Measurements from ENCODE around the gene SDR42E2. TPM values are rescaled to one million over a fixed set of nuclear protein-coding genes. Genes with fewer than 3 reads are reported as not detected.
A peak's percentile ranks its signal among the peaks of the same experiment; 100 is the strongest.

Gene SDR42E2
- total and polyA plus RNA-seq, 10 donors: 0.09 to 0.24 (median 0.14) TPM; not detected in 5

- WGBS, 5 donors: 55 to 78% (median 74%) methylated on average over 10 of the region's 10 CpGs
- peaks cover 0 to 5% (median 0%) of the 10 kb centered on the region in 8 donors for H3K9me3 ChIP-seq
- no peak for DNase-seq
- TF ChIP-seq POLR2A (IDR thresholded peaks at IDR 0.05): no peak
- TF ChIP-seq CTCF (IDR thresholded peaks at IDR 0.05 in 8 of 11, conservative IDR thresholded peaks at IDR 0.05 in 3 of 11): no peak
- no peak for TF ChIP-seq POLR2AphosphoS5 (IDR thresholded peaks at IDR 0.05)
- H3K4me1 ChIP-seq: peaks cover 13 to 64% (median 35%) of the 10 kb centered on the region in 6 donors
- no peaks in the 10 kb centered on the region for H3K27me3 ChIP-seq (replicated peaks in 1 of 7)
- intact Hi-C loops (cut with DNase I; ENCODE audit: low total_unique reads): loop anchor here (5.0 kb wide), 1 partner anchor 89 kb away; the partner anchor contains the start of gene POLR3E
- peaks cover 0 to 27% (median 4%) of the 10 kb centered on the region in 6 donors for H3K36me3 ChIP-seq
- peak overlapping the region; percentile 71 to 100 (median 97) for H3K4me3 ChIP-seq
- H3K27ac ChIP-seq: peak overlapping the region in 7 of 8 donors; percentile 67 to 93 (median 88)
Observed at GRCh38 chr16:22207715-22208360, 45.5 kb downstream of the SDR42E2 start.

GRCh38 chr16:22210285-22210684 is 48.0 kb downstream of the SDR42E2 start:
- DNase-seq: no peak
- no peaks in the 10 kb centered on the region for H3K27me3 ChIP-seq (replicated peaks in 1 of 7)
- H3K4me3 ChIP-seq: no peak overlapping the region
- intact Hi-C loops (cut with DNase I; ENCODE audit: low total_unique reads): no loop called here
- no peak overlapping the region for H3K27ac ChIP-seq
- TF ChIP-seq POLR2A (IDR thresholded peaks at IDR 0.05) (no peak), POLR2AphosphoS5 (IDR thresholded peaks at IDR 0.05) (no peak), CTCF (IDR thresholded peaks at IDR 0.05 in 8 of 11, conservative IDR thresholded peaks at IDR 0.05 in 3 of 11) (no peak)
- peaks cover 0 to 5% (median 0%) of the 10 kb centered on the region in 8 donors for H3K9me3 ChIP-seq
- peaks cover 0 to 50% (median 5%) of the 10 kb centered on the region in 6 donors for H3K36me3 ChIP-seq
- WGBS, 5 donors: 89 to 96% (median 93%) methylated on average over 6 of the region's 6 CpGs
- peaks cover 13 to 57% (median 31%) of the 10 kb centered on the region in 6 donors for H3K4me1 ChIP-seq

GRCh38 chr16:22210854-22211253 is 48.5 kb downstream of the SDR42E2 start:
- H3K4me1 ChIP-seq: peaks cover 13 to 54% (median 26%) of the 10 kb centered on the region in 6 donors
- H3K9me3 ChIP-seq: peaks cover 0 to 5% (median 0%) of the 10 kb centered on the region in 8 donors
- no peak overlapping the region for H3K27ac ChIP-seq
- H3K36me3 ChIP-seq: peaks cover 0 to 54% (median 5%) of the 10 kb centered on the region in 6 donors
- TF ChIP-seq POLR2AphosphoS5 (IDR thresholded peaks at IDR 0.05) (no peak), CTCF (IDR thresholded peaks at IDR 0.05 in 8 of 11, conservative IDR thresholded peaks at IDR 0.05 in 3 of 11) (no peak), POLR2A (IDR thresholded peaks at IDR 0.05) (no peak)
- H3K4me3 ChIP-seq: no peak overlapping the region
- no peak for DNase-seq
- intact Hi-C loops (cut with DNase I; ENCODE audit: low total_unique reads): no loop called here
- 81 to 88% (median 85%) methylated on average over 2 of the region's 2 CpGs for WGBS, 5 donors
- no peaks in the 10 kb centered on the region for H3K27me3 ChIP-seq (replicated peaks in 1 of 7)

- peaks cover 5 to 53% (median 18%) of the 10 kb centered on the region in 6 donors for H3K4me1 ChIP-seq
- H3K27me3 ChIP-seq (replicated peaks in 1 of 7): no peaks in the 10 kb centered on the region
- WGBS, 5 donors: 74 to 91% (median 81%) methylated on average over 4 of the region's 4 CpGs
- H3K9me3 ChIP-seq: peaks cover 0 to 5% (median 0%) of the 10 kb centered on the region in 8 donors
- intact Hi-C loops (cut with DNase I; ENCODE audit: low total_unique reads): no loop called here
- no peak for TF ChIP-seq POLR2A (IDR thresholded peaks at IDR 0.05)
- TF ChIP-seq CTCF (IDR thresholded peaks at IDR 0.05 in 8 of 11, conservative IDR thresholded peaks at IDR 0.05 in 3 of 11): no peak
- TF ChIP-seq POLR2AphosphoS5 (IDR thresholded peaks at IDR 0.05): no peak
- no peak overlapping the region for H3K27ac ChIP-seq
- H3K36me3 ChIP-seq: peaks cover 0 to 57% (median 5%) of the 10 kb centered on the region in 6 donors
- no peak overlapping the region for H3K4me3 ChIP-seq
- no peak for DNase-seq
Observed at GRCh38 chr16:22213236-22213635, 50.9 kb downstream of the SDR42E2 start.

All from spleen (tissue), 11 donors.